Osteocyte (in vitro differentiated cells): Measurements from ENCODE around the gene PDE4B. TPM values are rescaled to one million over a fixed set of nuclear protein-coding genes. Genes with fewer than 3 reads are reported as not detected.

Experiments
- DNase-seq: peaks from one replicate; pipeline ENCODE4 v3.0.0; 2021; ENCODE audit warnings: mixed read lengths; ENCODE audit not compliant: unreplicated experiment; ENCODE audit errors: extremely low spot score
- H3K27ac Mint-ChIP-seq: one replicate; pipeline ENCODE4 v1.8.0; 2021; ENCODE audit warnings: mild to moderate bottlenecking, mixed read lengths; ENCODE audit not compliant: unreplicated experiment
- H3K27me3 Mint-ChIP-seq: one replicate; pipeline ENCODE4 v1.8.0; 2021; ENCODE audit warnings: mixed read lengths; ENCODE audit not compliant: unreplicated experiment
- H3K36me3 Mint-ChIP-seq: one replicate; pipeline ENCODE4 v1.8.0; 2021; ENCODE audit warnings: mixed read lengths; ENCODE audit not compliant: unreplicated experiment
- H3K4me1 Mint-ChIP-seq: one replicate; pipeline ENCODE4 v1.8.0; 2021; ENCODE audit warnings: mixed read lengths; ENCODE audit not compliant: unreplicated experiment
- H3K4me3 Mint-ChIP-seq: one replicate; pipeline ENCODE4 v1.8.0; 2021; ENCODE audit warnings: mild to moderate bottlenecking, moderate library complexity, mixed read lengths; ENCODE audit not compliant: unreplicated experiment
- H3K9me3 Mint-ChIP-seq: one replicate; pipeline ENCODE4 v1.8.0; 2021; ENCODE audit warnings: mixed read lengths; ENCODE audit not compliant: unreplicated experiment
- total RNA-seq: library from RNA; stranded (reverse); gene quantifications from 2 replicates; pipeline ENCODE4 v1.2.1, GENCODE V29; 2021
- TF ChIP-seq, protein P1 (sequence below): fragments of 200-600 bp; sonication (generic); IDR thresholded peaks from 2 replicates; pipeline ENCODE4 v1.5.0; 2021; ENCODE audit warnings: antibody characterized with exemption, mild to moderate bottlenecking, moderate library complexity

Gene PDE4B
- total RNA-seq, 1 donor from 2014 or later = 53.1 TPM

DNA sequence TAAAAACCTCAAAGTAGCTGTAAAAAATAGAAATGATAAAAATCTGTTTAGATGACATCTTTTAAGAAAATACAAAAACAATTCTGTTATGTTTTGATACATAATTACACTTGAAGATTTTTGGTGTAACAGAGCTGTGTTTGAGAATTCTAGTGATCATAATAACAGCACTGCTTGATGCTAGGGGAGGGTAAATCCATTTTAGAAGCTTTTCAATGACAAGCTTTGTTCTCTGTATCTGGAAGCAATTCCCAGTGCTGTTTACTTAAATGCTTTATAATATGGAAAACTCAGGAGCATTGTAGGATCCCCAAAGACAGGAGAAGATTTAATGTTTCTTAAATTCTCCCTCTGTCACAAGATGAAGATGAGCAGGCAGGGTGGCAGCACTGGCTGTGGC lies 359.3 kb downstream of the PDE4B start:
- H3K4me3 Mint-ChIP-seq = no peak overlapping the region
- no peak overlapping the region for H3K27ac Mint-ChIP-seq
- no peak for DNase-seq
- no peaks in the 10 kb centered on the region for H3K36me3 Mint-ChIP-seq
- peaks cover 24% of the 10 kb centered on the region for H3K27me3 Mint-ChIP-seq
- TF ChIP-seq, protein P1, sequence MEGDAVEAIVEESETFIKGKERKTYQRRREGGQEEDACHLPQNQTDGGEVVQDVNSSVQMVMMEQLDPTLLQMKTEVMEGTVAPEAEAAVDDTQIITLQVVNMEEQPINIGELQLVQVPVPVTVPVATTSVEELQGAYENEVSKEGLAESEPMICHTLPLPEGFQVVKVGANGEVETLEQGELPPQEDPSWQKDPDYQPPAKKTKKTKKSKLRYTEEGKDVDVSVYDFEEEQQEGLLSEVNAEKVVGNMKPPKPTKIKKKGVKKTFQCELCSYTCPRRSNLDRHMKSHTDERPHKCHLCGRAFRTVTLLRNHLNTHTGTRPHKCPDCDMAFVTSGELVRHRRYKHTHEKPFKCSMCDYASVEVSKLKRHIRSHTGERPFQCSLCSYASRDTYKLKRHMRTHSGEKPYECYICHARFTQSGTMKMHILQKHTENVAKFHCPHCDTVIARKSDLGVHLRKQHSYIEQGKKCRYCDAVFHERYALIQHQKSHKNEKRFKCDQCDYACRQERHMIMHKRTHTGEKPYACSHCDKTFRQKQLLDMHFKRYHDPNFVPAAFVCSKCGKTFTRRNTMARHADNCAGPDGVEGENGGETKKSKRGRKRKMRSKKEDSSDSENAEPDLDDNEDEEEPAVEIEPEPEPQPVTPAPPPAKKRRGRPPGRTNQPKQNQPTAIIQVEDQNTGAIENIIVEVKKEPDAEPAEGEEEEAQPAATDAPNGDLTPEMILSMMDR = no peak
- H3K4me1 Mint-ChIP-seq = no peaks in the 10 kb centered on the region
- H3K9me3 Mint-ChIP-seq = no peaks in the 10 kb centered on the region

DNA sequence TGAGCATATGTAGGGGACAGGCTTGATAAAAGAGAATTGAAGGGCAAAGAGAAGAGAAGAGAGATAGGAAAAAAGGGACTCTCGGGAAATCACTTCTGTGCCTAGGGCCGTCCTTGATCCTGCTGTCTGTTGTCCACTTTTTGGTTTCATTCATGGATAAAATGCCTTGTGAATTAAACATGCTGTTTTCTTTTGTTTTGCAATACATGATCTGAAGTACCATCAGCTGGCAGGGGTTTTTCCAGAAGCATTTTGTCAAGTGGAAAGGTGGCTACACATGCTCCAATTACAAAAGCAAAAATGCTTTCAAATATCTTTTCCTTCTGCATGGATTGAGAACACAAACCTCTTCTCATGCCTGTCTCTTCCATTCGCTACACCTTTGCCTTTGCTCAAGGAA lies 361.7 kb downstream of the PDE4B start:
- Mint-ChIP-seq H3K4me3 (no peak overlapping the region), H3K36me3 (no peaks in the 10 kb centered on the region), H3K9me3 (no peaks in the 10 kb centered on the region), H3K4me1 (no peaks in the 10 kb centered on the region), H3K27me3 (peaks cover 31% of the 10 kb centered on the region), H3K27ac (no peak overlapping the region)
- TF ChIP-seq, protein P1 = no peak
- DNase-seq = no peak

DNA sequence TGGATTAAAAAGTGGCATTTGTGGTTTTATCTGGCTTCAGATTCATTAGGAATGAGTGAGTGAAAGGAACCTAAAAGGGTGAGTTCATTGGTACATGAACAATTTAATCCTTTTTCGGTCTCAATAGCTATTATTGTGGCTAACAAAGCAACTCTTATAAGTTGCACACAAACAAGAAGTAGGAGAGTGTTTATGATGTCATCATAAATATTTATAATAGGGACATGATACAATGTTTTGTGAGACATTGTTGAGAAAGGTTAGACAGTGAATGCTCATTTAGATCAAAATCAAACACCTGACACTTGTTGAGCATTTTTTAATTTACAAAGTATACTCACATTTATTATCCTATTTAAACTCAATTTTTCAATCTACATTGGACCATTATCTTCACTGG lies 363.4 kb downstream of the PDE4B start:
- Mint-ChIP-seq H3K4me3 (no peak overlapping the region), H3K27ac (no peak overlapping the region), H3K9me3 (no peaks in the 10 kb centered on the region), H3K36me3 (no peaks in the 10 kb centered on the region), H3K4me1 (no peaks in the 10 kb centered on the region), H3K27me3 (peaks cover 26% of the 10 kb centered on the region)
- TF ChIP-seq, protein P1 = no peak
- DNase-seq = no peak

DNA sequence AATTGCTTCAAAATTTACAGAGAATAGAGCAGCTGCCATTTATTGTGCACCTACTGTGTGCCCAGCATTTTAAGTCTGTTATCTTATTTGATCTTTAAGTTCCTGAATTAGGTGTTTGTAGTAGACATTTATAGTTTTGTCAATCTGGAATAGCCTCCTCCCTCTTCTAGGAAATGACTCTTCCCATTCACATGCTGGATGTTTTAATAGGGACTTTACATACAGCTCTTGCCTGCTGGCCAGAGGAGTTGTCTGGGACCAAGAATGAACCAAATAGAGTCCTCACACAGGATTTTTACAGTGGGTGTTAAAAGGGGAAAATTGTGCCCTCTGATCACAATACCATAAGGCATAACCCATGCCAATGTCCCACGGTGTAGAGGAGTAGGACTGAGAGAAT lies 367.1 kb downstream of the PDE4B start:
- Mint-ChIP-seq H3K27me3 (peaks cover 14% of the 10 kb centered on the region), H3K9me3 (no peaks in the 10 kb centered on the region), H3K4me3 (no peak overlapping the region), H3K27ac (no peak overlapping the region), H3K36me3 (no peaks in the 10 kb centered on the region), H3K4me1 (no peaks in the 10 kb centered on the region)
- TF ChIP-seq, protein P1 = no peak
- DNase-seq = no peak

DNA sequence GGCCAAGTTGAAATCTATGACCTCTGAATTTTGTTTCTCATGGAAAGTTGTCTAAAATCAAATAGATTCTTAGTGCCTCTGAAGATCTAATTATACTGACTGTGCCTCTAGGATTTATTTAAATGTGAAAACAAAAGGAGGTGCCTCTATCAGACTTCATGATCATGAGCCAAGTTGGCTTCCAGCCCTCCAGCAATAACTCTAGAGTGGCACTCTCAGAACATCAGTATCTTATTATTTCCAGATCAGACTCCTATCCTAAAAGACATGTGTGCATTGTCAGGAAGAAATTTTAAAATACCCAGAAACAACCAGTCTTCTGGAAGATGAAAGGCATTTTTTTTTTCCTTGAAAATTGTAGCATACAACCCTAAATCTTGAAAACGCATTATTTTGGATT lies 368.0 kb downstream of the PDE4B start:
- Mint-ChIP-seq H3K4me3 (no peak overlapping the region), H3K4me1 (no peaks in the 10 kb centered on the region), H3K36me3 (no peaks in the 10 kb centered on the region), H3K27ac (no peak overlapping the region), H3K27me3 (peaks cover 15% of the 10 kb centered on the region), H3K9me3 (no peaks in the 10 kb centered on the region)
- no peak for DNase-seq
- TF ChIP-seq, protein P1 = no peak
